Liver (tissue), 9 donors: Measurements from ENCODE around the gene GXYLT1. TPM values are rescaled to one million over a fixed set of nuclear protein-coding genes. Genes with fewer than 3 reads are reported as not detected.

Experiments
- DNase-seq: peaks from one replicate; pipeline ENCODE4 v3.0.0-alpha.2; 2017; ENCODE audit warnings: low spot score
- H3K27ac ChIP-seq, 2 donors: one replicate each; pipeline ENCODE4 v1.7.0; 2013; ENCODE audit warnings: inconsistent platforms in 2 of 2, low read length in 2 of 2, control low read depth in 1 of 2, low read depth in 1 of 2, mild to moderate bottlenecking in 1 of 2
- H3K27me3 ChIP-seq, 4 donors: one replicate each; pipeline versions ENCODE4 v1.6.1 to v1.7.0; 2013; ENCODE audit warnings: low read length in 3 of 4, inconsistent platforms in 1 of 4, mild to moderate bottlenecking in 1 of 4, moderate library complexity in 1 of 4; ENCODE audit not compliant: control insufficient read depth in 4 of 4, insufficient read depth in 4 of 4
- H3K36me3 ChIP-seq, 4 donors: one replicate each; pipeline versions ENCODE4 v1.6.1 to v1.7.0; 2013; ENCODE audit warnings: low read length in 3 of 4, mild to moderate bottlenecking in 3 of 4, low read depth in 1 of 4, moderate library complexity in 1 of 4; ENCODE audit not compliant: control insufficient read depth in 4 of 4, insufficient read depth in 3 of 4
- H3K4me1 ChIP-seq, 4 donors: one replicate each; pipeline versions ENCODE4 v1.6.1 to v1.7.0; 2013; ENCODE audit warnings: low read length in 3 of 4, mild to moderate bottlenecking in 3 of 4, moderate library complexity in 1 of 4; ENCODE audit not compliant: control insufficient read depth in 4 of 4, insufficient read depth in 4 of 4
- H3K4me3 ChIP-seq, 3 donors: one replicate each; pipeline versions ENCODE4 v1.6.1 to v1.7.0; 2013; ENCODE audit warnings: low read length in 3 of 3, control low read depth in 1 of 3, low read depth in 1 of 3, mild to moderate bottlenecking in 1 of 3
- H3K9ac ChIP-seq, 2 donors: one replicate each; pipeline ENCODE4 v1.7.0; 2013; ENCODE audit warnings: low read length in 2 of 2, mild to moderate bottlenecking in 2 of 2, moderate library complexity in 2 of 2, control low read depth in 1 of 2, low read depth in 1 of 2
- H3K9me3 ChIP-seq, 4 donors: one replicate each; pipeline versions ENCODE4 v1.6.1 to v1.7.0; 2013; ENCODE audit warnings: low read length in 3 of 4; ENCODE audit not compliant: control insufficient read depth in 4 of 4
- EGR1 ChIP-seq, 2 donors: IDR thresholded peaks; 2 replicates each; pipeline ENCODE4 v1.6.1; 2016 to 2018; ENCODE audit warnings: antibody characterized with exemption in 2 of 2, low read depth in 2 of 2
- FOXA1 ChIP-seq: IDR thresholded peaks from 2 replicates; pipeline ENCODE4 v1.6.1; 2016; ENCODE audit warnings: antibody characterized with exemption
- FOXA2 ChIP-seq: IDR thresholded peaks from 2 replicates; pipeline ENCODE4 v1.6.1; 2016; ENCODE audit warnings: antibody characterized with exemption
- HNF4A ChIP-seq, 2 donors: conservative IDR thresholded peaks; 2 replicates each; pipeline ENCODE4 v1.6.1; 2016; ENCODE audit warnings: antibody characterized with exemption in 2 of 2, mild to moderate bottlenecking in 2 of 2
- HNF4G ChIP-seq: IDR thresholded peaks from 2 replicates; pipeline ENCODE4 v1.6.1; 2016; ENCODE audit warnings: antibody characterized with exemption
- JUND ChIP-seq, 2 donors: IDR thresholded peaks; 2 replicates each; pipeline ENCODE4 v1.6.1; 2016; ENCODE audit warnings: antibody characterized with exemption in 2 of 2
- RAD21 ChIP-seq, 2 donors: IDR thresholded peaks; 2 replicates each; pipeline ENCODE4 v1.6.1; 2016; ENCODE audit warnings: antibody characterized with exemption in 2 of 2, mild to moderate bottlenecking in 2 of 2
- RXRA ChIP-seq, 2 donors: IDR thresholded peaks; 2 replicates each; pipeline ENCODE4 v1.6.1; 2017 to 2018; ENCODE audit warnings: antibody characterized with exemption in 2 of 2, mild to moderate bottlenecking in 1 of 2
- TAF1 ChIP-seq: conservative IDR thresholded peaks from 2 replicates; pipeline ENCODE4 v1.6.1; 2016; ENCODE audit warnings: antibody characterized with exemption, mild to moderate bottlenecking
- YY1 ChIP-seq: IDR thresholded peaks from 2 replicates; pipeline ENCODE4 v1.6.1; 2016; ENCODE audit warnings: antibody characterized with exemption, mild to moderate bottlenecking
- WGBS: extraction: QIAGEN DNeasy Blood & Tissue Kit; methylation state at CpG from one replicate; pipeline ENCODE4 v1.1.7; 2013; 5-methylcytosine and 5-hydroxymethylcytosine counted together
- polyA plus RNA-seq, 2 donors: library from polyadenylated mRNA; stranded (reverse) in 1 of 2; unstranded in 1 of 2; fragments of 200-250 nt in 1 of 2; fragments of >200 nt in 1 of 2; fragmentation: Nextera tagmentation in 1 of 2; extraction: Ambion mirVana in 1 of 2; gene quantifications; one replicate each; pipeline versions ENCODE4 v1.2.1 to v1.2.3, GENCODE V29; 2013 to 2015
- total RNA-seq, 2 donors: library from RNA; depleted of rRNA; stranded (reverse); fragments of >200 nt; gene quantifications; one replicate each; pipeline ENCODE4 v1.2.3, GENCODE V29; 2014
- TF ChIP-seq, protein P1 (sequence below): IDR thresholded peaks from 2 replicates; pipeline ENCODE4 v1.6.1; 2016; ENCODE audit warnings: antibody characterized with exemption
- TF ChIP-seq, protein P2 (sequence below): IDR thresholded peaks from 2 replicates; pipeline ENCODE4 v1.6.1; 2016; ENCODE audit warnings: antibody characterized with exemption
- TF ChIP-seq, protein P3 (sequence below): fragments of 150-350 bp; IDR thresholded peaks from 2 replicates; pipeline ENCODE4 v1.5.1; 2017; ENCODE audit warnings: improper control_type of control experiment, low read depth, low read length; ENCODE audit not compliant: missing input control
- TF ChIP-seq, protein P4 (sequence below): IDR thresholded peaks from 2 replicates; pipeline ENCODE4 v1.6.1; 2016; ENCODE audit warnings: antibody characterized with exemption
- TF ChIP-seq, protein P5 (sequence below): IDR thresholded peaks from 2 replicates; pipeline ENCODE4 v1.6.1; 2016; ENCODE audit warnings: antibody characterized with exemption, mild to moderate bottlenecking
- donor health status: healthy.
- donor health status: healthy.
- donor health status: healthy.
- donor health status: healthy.
- donor health status: healthy.

Gene GXYLT1
- total and polyA plus RNA-seq, 4 donors = 2.8 to 13.7 (median 7.6) TPM

DNA sequence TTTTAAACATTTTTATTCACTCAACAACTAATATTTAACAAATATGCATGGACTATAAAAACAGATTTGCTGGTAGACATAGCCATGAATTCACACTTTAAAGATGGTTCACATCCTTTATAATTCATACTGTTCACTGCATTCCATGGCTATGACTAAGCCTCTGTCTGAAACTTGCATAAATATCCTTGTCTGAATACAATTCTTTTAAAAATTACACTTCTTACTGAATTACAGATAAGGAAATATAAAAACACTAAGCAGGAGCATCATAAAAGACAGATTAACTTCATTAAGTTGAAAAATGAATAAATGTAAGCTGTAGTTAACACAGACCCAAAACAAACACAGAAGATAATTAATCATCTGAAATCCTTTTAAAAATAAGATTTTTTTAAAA is 53.8 kb downstream of the GXYLT1 start:
- Histone ChIP-seq H3K4me1 (no peaks in the 10 kb centered on the region), H3K36me3 (peaks cover 0 to 5% (median 1%) of the 10 kb centered on the region in 4 donors), H3K27ac (no peak overlapping the region), H3K9ac (no peak overlapping the region), H3K27me3 (no peaks in the 10 kb centered on the region), H3K9me3 (no peaks in the 10 kb centered on the region), H3K4me3 (no peak overlapping the region)
- TF ChIP-seq, protein P1, sequence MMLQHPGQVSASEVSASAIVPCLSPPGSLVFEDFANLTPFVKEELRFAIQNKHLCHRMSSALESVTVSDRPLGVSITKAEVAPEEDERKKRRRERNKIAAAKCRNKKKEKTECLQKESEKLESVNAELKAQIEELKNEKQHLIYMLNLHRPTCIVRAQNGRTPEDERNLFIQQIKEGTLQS = no peak
- TF ChIP-seq FOXA2 = no peak
- TF ChIP-seq, protein P2, sequence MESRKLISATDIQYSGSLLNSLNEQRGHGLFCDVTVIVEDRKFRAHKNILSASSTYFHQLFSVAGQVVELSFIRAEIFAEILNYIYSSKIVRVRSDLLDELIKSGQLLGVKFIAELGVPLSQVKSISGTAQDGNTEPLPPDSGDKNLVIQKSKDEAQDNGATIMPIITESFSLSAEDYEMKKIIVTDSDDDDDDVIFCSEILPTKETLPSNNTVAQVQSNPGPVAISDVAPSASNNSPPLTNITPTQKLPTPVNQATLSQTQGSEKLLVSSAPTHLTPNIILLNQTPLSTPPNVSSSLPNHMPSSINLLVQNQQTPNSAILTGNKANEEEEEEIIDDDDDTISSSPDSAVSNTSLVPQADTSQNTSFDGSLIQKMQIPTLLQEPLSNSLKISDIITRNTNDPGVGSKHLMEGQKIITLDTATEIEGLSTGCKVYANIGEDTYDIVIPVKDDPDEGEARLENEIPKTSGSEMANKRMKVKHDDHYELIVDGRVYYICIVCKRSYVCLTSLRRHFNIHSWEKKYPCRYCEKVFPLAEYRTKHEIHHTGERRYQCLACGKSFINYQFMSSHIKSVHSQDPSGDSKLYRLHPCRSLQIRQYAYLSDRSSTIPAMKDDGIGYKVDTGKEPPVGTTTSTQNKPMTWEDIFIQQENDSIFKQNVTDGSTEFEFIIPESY = no peak
- no peak for TF ChIP-seq HNF4G
- TF ChIP-seq RAD21 (IDR thresholded peaks at IDR 0.05) = no peak
- TF ChIP-seq HNF4A (conservative IDR thresholded peaks at IDR 0.05) = no peak
- TF ChIP-seq, protein P3, sequence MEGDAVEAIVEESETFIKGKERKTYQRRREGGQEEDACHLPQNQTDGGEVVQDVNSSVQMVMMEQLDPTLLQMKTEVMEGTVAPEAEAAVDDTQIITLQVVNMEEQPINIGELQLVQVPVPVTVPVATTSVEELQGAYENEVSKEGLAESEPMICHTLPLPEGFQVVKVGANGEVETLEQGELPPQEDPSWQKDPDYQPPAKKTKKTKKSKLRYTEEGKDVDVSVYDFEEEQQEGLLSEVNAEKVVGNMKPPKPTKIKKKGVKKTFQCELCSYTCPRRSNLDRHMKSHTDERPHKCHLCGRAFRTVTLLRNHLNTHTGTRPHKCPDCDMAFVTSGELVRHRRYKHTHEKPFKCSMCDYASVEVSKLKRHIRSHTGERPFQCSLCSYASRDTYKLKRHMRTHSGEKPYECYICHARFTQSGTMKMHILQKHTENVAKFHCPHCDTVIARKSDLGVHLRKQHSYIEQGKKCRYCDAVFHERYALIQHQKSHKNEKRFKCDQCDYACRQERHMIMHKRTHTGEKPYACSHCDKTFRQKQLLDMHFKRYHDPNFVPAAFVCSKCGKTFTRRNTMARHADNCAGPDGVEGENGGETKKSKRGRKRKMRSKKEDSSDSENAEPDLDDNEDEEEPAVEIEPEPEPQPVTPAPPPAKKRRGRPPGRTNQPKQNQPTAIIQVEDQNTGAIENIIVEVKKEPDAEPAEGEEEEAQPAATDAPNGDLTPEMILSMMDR = no peak
- TF ChIP-seq YY1 = no peak
- TF ChIP-seq JUND (IDR thresholded peaks at IDR 0.05) = no peak
- no peak for TF ChIP-seq EGR1 (IDR thresholded peaks at IDR 0.05; ENCODE audit: low read depth in 2 of 2)
- DNase-seq = no peak

DNA sequence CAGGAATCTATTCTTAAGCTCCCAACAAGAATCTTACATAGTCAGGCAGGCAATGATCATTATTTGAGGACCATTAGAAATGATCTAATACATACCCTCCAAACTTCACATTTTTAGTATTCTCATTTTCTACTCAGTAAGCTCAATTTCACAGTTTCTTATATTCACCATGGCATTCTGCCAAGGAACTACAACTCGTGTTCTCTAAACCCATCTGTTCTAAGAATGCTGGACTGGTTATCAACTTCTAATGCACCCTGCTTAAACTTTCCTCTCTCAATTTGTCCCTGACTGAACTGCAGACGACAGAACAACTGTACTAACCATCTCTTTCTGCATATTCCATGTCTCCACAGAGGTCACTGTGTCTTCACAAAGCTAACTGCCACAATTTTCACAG is 58.6 kb downstream of the GXYLT1 start:
- Histone ChIP-seq H3K4me3 (no peak overlapping the region), H3K4me1 (no peaks in the 10 kb centered on the region), H3K27me3 (no peaks in the 10 kb centered on the region), H3K27ac (no peak overlapping the region), H3K36me3 (peaks cover 0 to 5% (median 2%) of the 10 kb centered on the region in 4 donors), H3K9me3 (no peaks in the 10 kb centered on the region), H3K9ac (no peak overlapping the region)
- TF ChIP-seq HNF4G (no peak), TAF1 (no peak), RXRA (IDR thresholded peaks at IDR 0.05) (peak in 1 of 2 donors; percentile 34)
- DNase-seq = no peak
- WGBS = 82% methylated on average over 2 of the region's 2 CpGs

DNA sequence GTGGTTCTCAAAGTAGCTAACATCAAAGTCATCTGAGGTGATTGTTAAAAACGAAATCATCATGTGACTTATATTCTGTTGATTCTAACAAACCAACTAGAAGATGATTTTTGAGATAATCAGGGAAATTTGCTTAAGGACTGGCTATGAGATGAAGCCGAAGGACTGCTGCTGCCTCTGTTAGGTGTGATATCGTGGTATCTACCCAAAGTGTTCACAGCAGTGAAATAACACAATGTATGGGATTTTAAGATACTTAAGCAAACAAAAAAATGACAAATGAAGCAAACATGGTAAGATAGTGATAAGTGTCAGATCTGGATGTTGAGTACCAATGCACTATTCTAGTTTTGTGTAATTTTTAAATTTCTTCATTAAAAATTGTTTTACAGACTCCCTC is 59.1 kb downstream of the GXYLT1 start:
- no peak for TF ChIP-seq JUND (IDR thresholded peaks at IDR 0.05)
- no peak for TF ChIP-seq RAD21 (IDR thresholded peaks at IDR 0.05)
- no peak for TF ChIP-seq FOXA1
- TF ChIP-seq TAF1 = no peak
- TF ChIP-seq HNF4G = no peak
- TF ChIP-seq, protein P4, sequence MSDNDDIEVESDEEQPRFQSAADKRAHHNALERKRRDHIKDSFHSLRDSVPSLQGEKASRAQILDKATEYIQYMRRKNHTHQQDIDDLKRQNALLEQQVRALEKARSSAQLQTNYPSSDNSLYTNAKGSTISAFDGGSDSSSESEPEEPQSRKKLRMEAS = no peak
- TF ChIP-seq, protein P3 = no peak
- TF ChIP-seq, protein P5, sequence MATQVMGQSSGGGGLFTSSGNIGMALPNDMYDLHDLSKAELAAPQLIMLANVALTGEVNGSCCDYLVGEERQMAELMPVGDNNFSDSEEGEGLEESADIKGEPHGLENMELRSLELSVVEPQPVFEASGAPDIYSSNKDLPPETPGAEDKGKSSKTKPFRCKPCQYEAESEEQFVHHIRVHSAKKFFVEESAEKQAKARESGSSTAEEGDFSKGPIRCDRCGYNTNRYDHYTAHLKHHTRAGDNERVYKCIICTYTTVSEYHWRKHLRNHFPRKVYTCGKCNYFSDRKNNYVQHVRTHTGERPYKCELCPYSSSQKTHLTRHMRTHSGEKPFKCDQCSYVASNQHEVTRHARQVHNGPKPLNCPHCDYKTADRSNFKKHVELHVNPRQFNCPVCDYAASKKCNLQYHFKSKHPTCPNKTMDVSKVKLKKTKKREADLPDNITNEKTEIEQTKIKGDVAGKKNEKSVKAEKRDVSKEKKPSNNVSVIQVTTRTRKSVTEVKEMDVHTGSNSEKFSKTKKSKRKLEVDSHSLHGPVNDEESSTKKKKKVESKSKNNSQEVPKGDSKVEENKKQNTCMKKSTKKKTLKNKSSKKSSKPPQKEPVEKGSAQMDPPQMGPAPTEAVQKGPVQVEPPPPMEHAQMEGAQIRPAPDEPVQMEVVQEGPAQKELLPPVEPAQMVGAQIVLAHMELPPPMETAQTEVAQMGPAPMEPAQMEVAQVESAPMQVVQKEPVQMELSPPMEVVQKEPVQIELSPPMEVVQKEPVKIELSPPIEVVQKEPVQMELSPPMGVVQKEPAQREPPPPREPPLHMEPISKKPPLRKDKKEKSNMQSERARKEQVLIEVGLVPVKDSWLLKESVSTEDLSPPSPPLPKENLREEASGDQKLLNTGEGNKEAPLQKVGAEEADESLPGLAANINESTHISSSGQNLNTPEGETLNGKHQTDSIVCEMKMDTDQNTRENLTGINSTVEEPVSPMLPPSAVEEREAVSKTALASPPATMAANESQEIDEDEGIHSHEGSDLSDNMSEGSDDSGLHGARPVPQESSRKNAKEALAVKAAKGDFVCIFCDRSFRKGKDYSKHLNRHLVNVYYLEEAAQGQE = no peak
- TF ChIP-seq EGR1 (IDR thresholded peaks at IDR 0.05; ENCODE audit: low read depth in 2 of 2) = no peak
- no peak overlapping the region for H3K27ac ChIP-seq
- no peaks in the 10 kb centered on the region for H3K4me1 ChIP-seq
- DNase-seq = no peak
- H3K9ac ChIP-seq = no peak overlapping the region
- 79% methylated on average over 3 of the region's 3 CpGs for WGBS
- H3K36me3 ChIP-seq = peaks cover 0 to 5% (median 2%) of the 10 kb centered on the region in 4 donors
- no peaks in the 10 kb centered on the region for H3K27me3 ChIP-seq
- no peaks in the 10 kb centered on the region for H3K9me3 ChIP-seq
- H3K4me3 ChIP-seq = no peak overlapping the region
